Progenitor cell of endocrine pancreas (in vitro differentiated cells): ENCODE results near the gene MVB12B. TPM values are rescaled to one million over a fixed set of nuclear protein-coding genes. Genes with fewer than 3 reads are reported as not detected.

Experiments used
- DNase-seq: peaks from one replicate; pipeline ENCODE4 v3.0.0; 2021; ENCODE audit warnings: low spot score; ENCODE audit not compliant: unreplicated experiment
- H3K27ac Mint-ChIP-seq: 2 replicates; pipeline ENCODE4 v1.8.0; 2021; ENCODE audit warnings: mild to moderate bottlenecking, moderate library complexity, mixed read lengths
- H3K27me3 Mint-ChIP-seq: 2 replicates; pipeline ENCODE4 v1.8.0; 2021; ENCODE audit warnings: mixed read lengths
- H3K36me3 Mint-ChIP-seq: 2 replicates; pipeline ENCODE4 v1.8.0; 2022; ENCODE audit warnings: mixed read lengths; ENCODE audit not compliant: insufficient read depth
- H3K4me1 Mint-ChIP-seq: 2 replicates; pipeline ENCODE4 v1.8.0; 2021; ENCODE audit warnings: low read depth, mixed read lengths
- H3K4me3 Mint-ChIP-seq: 2 replicates; pipeline ENCODE4 v1.8.0; 2021; ENCODE audit warnings: low read depth, mild to moderate bottlenecking, moderate library complexity, mixed read lengths
- H3K9me3 Mint-ChIP-seq: 2 replicates; pipeline ENCODE4 v1.8.0; 2021; ENCODE audit warnings: low read depth, mixed read lengths
- CTCF ChIP-seq: fragments of 200-600 bp; sonication (generic); IDR thresholded peaks from one replicate; pipeline ENCODE4 v1.5.0; 2021; ENCODE audit warnings: antibody characterized with exemption, mild to moderate bottlenecking; ENCODE audit not compliant: unreplicated experiment
- total RNA-seq: library from RNA; stranded (reverse); gene quantifications from 2 replicates; pipeline ENCODE4 v1.2.1, GENCODE V29; 2021

MVB12B gene
- total RNA-seq, 1 donor from 2014 or later = 34.6 TPM

GRCh38 chr9:126394802-126395201 lies 68.2 kb downstream of the MVB12B start:
- no peaks in the 10 kb centered on the region for H3K4me1 Mint-ChIP-seq
- DNase-seq = no peak
- no peaks in the 10 kb centered on the region for H3K27me3 Mint-ChIP-seq
- no peak for TF ChIP-seq CTCF
- H3K9me3 Mint-ChIP-seq = no peaks in the 10 kb centered on the region
- H3K36me3 Mint-ChIP-seq = peaks cover 13% of the 10 kb centered on the region
- H3K4me3 Mint-ChIP-seq = no peak overlapping the region
- H3K27ac Mint-ChIP-seq = no peak overlapping the region

GRCh38 chr9:126395439-126396212 lies 69.0 kb downstream of the MVB12B start:
- DNase-seq = no peak
- Mint-ChIP-seq H3K27me3 (no peaks in the 10 kb centered on the region), H3K36me3 (peaks cover 12% of the 10 kb centered on the region)

DNA sequence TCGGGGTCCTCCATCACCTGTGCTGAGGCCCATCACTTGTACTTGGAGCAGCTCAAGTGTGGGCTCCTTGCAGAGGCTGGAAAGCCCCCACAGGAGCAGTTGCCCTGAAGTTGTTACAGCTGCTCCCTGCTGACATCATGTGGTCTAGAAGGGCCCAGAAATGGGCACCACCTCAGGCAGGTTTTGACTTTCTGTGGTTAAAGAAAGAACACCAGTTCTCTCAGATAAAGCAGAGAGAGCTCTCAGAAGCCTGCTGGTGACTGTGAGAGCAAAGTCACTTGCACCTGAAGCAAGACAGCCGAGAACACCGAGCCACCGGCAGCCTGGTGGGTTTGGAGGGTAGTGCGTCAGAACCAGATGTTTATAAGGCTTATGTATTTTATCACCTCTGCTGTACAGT lies 70.4 kb downstream of the MVB12B start:
- Mint-ChIP-seq H3K4me3 (no peak overlapping the region), H3K4me1 (no peaks in the 10 kb centered on the region), H3K27me3 (no peaks in the 10 kb centered on the region), H3K36me3 (peaks cover 10% of the 10 kb centered on the region), H3K27ac (no peak overlapping the region), H3K9me3 (no peaks in the 10 kb centered on the region)
- no peak for DNase-seq
- peak; percentile 37 for TF ChIP-seq CTCF

More at GRCh38 chr9:126395439-126396212, 69.0 kb downstream of the MVB12B start:
- Mint-ChIP-seq H3K4me1 (no peaks in the 10 kb centered on the region), H3K4me3 (no peak overlapping the region), H3K9me3 (no peaks in the 10 kb centered on the region), H3K27ac (no peak overlapping the region)
- TF ChIP-seq CTCF = no peak

DNA sequence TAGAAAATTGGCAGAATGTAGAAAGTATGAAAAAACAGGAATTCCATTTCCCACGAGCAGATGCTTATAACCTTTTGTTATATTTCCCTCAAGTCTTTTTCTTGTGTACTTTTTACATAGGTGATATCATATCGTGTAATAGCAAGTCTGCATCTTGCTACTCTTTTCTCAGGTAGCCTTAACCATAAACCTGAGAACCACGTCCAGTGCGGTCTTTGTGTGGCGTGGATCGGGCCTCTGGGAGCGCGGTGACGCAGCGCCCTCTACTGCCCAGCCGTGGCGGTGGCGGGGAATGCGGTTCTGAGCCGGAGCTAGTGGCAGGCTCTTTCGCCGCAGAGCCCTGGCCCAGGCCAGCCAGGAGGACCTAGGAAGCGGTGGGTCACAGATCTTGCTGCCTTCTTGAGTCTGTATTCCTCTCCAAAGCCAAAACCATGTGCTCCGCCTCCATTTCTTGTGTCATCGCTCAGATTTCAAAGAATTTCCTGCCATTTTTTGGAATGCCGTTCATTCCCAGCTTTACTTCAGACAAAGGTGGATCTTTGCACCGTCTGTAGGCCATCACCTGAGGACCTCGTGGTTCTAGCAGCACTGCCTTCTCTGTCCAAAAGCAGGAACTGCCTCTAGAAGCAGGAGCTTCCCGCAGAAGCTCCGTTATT lies 71.9 kb downstream of the MVB12B start:
- TF ChIP-seq CTCF = peak; percentile 98
- Mint-ChIP-seq H3K9me3 (no peaks in the 10 kb centered on the region), H3K4me3 (no peak overlapping the region), H3K27ac (peak overlapping the region; percentile 73), H3K36me3 (peaks cover 12% of the 10 kb centered on the region), H3K4me1 (no peaks in the 10 kb centered on the region), H3K27me3 (no peaks in the 10 kb centered on the region)
- DNase-seq = peak; percentile 82

DNA sequence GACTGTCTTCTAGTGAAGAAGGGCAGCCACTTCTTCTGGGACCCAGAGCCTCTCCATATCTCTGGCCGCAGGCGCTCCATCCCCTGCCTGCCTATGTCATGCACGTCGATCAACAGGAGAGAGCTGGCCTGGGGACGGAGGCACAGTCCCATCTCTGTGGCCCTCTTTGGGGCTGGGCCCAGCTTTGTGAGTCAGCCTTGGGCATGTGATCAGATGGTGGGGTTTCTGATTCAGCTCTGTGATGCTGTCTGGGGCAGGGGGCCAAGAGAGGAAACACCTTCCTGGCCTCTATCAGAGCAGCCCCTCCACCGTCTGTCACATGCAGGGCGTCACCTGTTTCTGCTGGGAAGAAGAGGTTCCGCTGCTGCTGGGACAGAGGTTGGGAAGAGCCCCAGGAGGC lies 72.6 kb downstream of the MVB12B start:
- no peak for DNase-seq
- H3K9me3 Mint-ChIP-seq = no peaks in the 10 kb centered on the region
- no peaks in the 10 kb centered on the region for H3K27me3 Mint-ChIP-seq
- no peaks in the 10 kb centered on the region for H3K4me1 Mint-ChIP-seq
- peaks cover 14% of the 10 kb centered on the region for H3K36me3 Mint-ChIP-seq
- no peak overlapping the region for H3K27ac Mint-ChIP-seq
- no peak overlapping the region for H3K4me3 Mint-ChIP-seq
- no peak for TF ChIP-seq CTCF
